ENCODE data around the gene ADAMTSL5.

The ADAMTSL5 gene

DNA sequence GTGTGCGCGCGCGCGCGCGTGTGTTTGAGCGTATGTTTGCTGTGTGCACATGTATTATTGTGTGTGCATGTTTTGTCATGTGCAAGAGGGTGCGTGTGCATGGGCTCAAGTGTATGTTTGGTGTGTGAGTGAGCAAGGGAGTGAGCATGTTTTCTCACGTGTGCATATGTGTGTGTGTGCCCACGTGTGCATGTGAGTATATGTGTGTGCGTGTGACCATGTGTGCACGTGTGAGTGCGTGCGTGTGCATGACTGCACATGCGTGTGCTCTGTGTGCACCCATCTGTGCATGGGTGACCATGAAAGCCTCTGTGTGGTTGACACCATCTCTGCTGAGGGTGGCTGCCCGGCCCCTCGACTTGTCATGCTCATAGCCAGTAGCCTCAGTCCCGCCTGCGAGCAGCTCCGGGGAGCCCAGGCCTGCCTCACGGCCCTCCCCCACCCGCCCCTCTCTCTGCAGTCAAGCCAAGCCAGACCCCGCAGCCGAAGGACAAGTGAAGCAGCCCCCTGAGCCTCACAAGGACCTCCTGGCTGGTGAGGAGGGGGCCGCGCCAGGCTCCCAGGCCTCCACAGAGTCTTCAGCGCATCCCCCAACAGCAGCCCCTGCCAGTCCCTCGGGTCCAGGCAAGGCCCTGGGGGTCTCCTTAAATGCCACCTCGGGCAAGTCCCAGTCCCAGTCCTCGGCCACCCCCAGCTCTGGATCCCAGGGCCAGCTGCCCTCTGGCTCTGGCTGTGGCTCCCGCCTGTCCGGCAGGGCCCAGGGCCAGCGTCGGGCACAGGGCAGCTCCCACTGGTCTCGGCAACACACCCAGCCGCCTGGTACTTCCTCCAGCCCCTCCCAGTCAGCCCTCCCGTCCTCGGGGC lies 15.9 kb downstream of the ADAMTSL5 start:
- TF ChIP-seq, protein P1, sequence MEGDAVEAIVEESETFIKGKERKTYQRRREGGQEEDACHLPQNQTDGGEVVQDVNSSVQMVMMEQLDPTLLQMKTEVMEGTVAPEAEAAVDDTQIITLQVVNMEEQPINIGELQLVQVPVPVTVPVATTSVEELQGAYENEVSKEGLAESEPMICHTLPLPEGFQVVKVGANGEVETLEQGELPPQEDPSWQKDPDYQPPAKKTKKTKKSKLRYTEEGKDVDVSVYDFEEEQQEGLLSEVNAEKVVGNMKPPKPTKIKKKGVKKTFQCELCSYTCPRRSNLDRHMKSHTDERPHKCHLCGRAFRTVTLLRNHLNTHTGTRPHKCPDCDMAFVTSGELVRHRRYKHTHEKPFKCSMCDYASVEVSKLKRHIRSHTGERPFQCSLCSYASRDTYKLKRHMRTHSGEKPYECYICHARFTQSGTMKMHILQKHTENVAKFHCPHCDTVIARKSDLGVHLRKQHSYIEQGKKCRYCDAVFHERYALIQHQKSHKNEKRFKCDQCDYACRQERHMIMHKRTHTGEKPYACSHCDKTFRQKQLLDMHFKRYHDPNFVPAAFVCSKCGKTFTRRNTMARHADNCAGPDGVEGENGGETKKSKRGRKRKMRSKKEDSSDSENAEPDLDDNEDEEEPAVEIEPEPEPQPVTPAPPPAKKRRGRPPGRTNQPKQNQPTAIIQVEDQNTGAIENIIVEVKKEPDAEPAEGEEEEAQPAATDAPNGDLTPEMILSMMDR (conservative IDR thresholded peaks at IDR 0.05) = no peak
- no peak for TF ChIP-seq ZFX (IDR thresholded peaks at IDR 0.05)
- H3K27ac ChIP-seq = peak overlapping the region; percentile 6; the same call in 1 of the 2 replicates

DNA sequence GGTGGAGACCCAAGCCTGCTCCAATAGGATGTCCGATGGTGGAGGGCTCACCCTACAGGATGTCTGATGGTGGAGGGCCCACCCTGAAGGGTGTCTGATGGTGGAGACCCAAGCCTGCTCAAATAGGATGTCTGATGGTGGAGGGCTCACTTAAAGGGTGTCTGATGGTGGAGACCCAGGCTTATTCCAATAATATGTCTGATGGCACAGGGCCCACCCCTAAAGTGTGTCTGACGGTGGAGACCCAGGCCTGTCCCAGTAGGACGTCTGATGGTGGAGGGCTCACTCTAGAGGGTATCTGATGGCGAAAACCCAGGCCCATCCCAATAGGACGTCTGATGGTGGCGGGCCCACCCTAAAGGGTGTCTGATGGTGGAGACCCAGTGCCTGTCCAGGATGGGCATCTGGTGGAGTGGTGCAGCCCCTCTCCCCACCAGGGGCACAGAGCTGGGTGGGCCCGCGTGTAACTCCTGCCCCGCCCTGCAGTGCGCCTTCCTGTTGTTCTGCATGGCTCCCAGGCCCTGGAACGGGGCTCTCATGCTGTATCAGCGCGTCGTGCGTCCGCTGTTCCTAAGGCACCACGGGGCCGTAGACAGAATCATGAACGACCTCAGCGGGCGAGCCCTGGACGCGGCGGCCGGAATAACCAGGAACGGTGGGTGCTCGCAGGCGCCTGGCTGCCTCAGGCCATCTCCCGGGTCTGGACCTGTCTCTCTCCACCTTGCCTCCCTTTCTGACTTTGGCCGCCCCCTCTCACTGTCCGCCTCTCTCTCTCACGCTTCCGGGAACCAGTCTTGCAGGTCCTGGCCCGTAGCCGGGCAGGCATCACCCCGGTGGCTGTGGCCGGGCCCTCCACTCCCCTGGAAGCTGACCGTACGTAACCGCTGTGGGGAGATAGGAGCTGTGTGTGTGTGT lies 16.8 kb downstream of the ADAMTSL5 start:
- peak overlapping the region; percentile 6; the same call in 1 of the 2 replicates for H3K27ac ChIP-seq
- no peak for TF ChIP-seq ZFX (IDR thresholded peaks at IDR 0.05)
- TF ChIP-seq, protein P1 (conservative IDR thresholded peaks at IDR 0.05) = no peak

DNA sequence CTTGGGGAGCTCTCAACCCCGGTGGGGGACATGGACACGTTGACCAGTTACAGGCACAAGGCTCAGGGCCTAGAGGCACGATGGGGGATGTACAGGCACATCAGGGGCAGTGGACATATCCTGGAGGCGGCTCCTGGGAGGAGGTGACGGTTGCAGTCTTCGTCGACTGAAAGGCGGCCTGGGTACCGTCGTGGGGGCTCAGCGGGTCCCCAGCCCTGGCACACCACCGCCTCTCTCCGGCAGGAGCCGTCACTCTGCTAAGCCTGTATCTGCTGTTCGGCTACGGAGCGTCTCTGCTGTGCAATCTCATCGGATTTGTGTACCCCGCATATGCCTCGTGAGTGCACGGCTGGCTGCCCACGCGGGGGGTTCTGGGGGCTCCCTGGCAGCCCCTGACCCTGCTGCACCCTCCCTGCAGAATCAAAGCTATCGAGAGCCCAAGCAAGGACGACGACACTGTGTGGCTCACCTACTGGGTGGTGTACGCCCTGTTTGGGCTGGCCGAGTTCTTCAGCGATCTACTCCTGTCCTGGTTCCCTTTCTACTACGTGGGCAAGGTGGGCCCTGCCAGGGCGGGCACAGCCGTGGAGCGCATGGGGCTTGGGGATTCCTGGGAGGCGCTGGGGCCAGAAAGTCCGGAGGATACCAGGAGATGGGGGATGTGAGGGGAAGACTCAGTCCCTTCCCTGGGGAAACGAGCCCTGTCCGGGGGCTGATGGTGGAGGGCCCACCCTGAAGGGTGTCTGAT lies 17.6 kb downstream of the ADAMTSL5 start:
- TF ChIP-seq, protein P1 (conservative IDR thresholded peaks at IDR 0.05) = no peak
- no peak for TF ChIP-seq ZFX (IDR thresholded peaks at IDR 0.05)
- no peak overlapping the region for H3K27ac ChIP-seq

DNA sequence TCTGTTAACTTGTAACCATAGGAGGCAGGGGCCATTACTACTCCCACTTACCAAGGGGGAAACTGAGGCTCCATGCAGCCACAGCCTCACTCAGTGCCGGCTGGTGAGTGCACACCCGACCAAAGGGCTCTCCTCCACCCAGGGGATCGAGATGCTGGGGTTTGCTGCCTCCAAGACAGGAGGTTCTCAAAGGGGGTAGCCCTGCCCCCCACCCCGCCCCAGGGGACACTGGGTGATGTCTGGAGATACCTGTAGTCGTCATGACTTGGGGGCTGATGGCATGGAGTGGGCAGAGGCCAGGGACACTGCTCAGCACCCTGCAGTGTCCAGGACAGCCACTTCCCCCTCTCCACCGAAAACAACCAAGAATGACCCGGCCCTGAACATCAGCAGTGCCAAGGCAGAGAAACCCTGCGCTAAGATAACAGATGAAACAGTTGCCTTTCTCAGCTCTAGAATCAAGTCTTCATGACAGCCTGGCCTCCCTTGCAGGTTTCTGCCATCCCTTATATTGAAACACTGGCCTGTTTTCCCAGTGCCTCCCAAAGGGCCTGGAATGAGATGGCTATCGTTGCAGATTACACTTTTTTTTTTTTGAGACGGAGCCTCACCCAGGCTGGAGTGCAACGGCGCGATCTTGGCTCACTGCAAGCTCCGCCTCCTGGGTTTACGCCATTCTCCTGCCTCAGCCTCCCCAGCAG lies 18.6 kb downstream of the ADAMTSL5 start:
- no peak overlapping the region for H3K27ac ChIP-seq
- TF ChIP-seq, protein P1 (conservative IDR thresholded peaks at IDR 0.05) = no peak
- no peak for TF ChIP-seq ZFX (IDR thresholded peaks at IDR 0.05)

DNA sequence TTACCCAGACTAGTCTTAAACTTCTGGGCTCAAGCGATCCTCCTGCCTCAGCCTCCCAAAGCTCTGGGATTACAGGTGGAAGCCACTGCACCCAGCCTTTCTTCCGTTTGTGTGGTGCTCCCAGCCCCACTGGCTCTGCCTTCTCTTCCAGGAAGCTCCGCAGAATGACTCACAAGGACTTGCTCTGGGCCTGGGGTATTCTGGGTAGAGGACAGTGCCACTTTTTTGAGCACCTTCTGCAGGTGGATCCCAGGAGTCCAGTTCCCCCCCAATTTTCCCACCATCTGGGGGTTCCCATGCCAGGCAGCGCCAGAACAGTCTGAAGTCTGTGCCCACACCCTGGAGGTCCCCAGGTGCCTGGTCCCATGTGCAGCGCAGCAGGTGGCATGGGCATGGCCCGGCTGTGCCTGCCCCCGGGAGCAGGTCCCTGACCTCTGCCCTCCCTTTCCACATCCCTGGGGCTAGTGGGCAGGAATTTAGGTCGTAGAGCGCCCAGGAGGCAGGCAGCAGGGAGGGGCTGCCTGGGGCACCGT lies 20.3 kb downstream of the ADAMTSL5 start:
- no peak overlapping the region for H3K27ac ChIP-seq
- TF ChIP-seq, protein P1 (conservative IDR thresholded peaks at IDR 0.05) = no peak
- TF ChIP-seq ZFX (IDR thresholded peaks at IDR 0.05) = no peak

DNA sequence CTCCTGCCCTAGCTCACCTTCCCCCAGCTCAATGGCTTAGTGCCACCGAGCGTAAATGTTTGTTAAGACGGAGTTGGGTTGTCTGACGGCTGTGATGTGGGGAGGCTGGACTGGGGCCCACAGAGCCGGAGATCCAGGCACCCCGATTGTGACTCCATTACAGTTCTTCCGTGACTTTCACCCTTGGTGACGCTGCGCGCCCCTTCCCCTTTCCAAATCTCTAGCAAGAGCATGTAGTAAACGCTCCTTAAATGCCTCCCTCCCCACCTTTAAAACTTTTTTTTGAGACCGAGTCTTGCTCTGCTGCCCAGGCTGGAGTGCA lies 21.0 kb downstream of the ADAMTSL5 start:
- TF ChIP-seq, protein P1 (conservative IDR thresholded peaks at IDR 0.05) = no peak
- peak overlapping the region; percentile 72 for H3K27ac ChIP-seq
